Posterior cingulate gyrus (tissue), 11 donors: ENCODE data around the gene OASL.
A peak's percentile ranks its signal among the peaks of the same experiment; 100 is the strongest.

ENCODE experiments used
- DNase-seq, 10 donors: peaks; one replicate each; pipeline versions ENCODE4 v3.0.0 to v3.0.0-alpha.2; 2020 to 2021; ENCODE audit warnings: mixed read lengths in 3 of 10
- intact Hi-C: fragments of 100-400 bp; cut with DNase I; formaldehyde crosslinking; loops from one replicate; pipeline ENCODE4 v1.15.1; 2023

The OASL gene

DNA sequence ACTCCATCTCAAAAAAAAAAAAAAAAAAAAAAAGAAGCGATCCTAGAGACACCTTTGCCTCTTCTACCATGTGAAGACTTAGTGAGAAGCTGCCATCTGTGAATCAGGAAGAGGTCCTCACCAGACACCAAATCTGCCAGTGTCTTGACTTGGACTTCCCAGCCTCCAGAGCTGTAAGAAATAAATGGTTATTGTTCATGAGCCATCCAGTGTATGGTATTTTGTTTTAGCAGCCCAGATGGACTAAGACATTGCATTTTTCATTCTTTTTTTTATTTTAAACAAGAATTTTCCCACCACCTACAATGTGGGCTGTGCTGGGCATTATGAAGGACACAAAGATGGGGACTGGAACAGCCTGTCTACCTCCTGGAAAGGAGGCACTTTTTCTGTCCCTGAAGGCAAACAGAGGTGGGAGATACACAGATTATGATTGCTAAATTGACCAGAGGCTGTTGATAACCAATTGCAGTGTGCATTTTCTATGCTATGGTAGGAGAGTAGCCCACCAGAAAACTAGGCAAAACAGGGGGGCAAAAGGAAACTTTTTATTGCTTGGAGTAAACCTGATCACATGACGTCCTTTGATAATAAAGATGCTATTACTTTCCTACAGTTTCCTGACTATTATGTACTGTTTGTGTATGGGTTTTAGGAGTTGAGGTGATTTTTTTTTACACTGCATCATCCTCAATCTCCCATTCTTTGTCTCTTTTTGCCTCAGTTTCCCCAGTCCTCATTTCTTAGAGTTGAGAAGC lies 20.0 kb downstream of the OASL start:
- DNase-seq: no peak
- intact Hi-C loops: no loop called here

DNA sequence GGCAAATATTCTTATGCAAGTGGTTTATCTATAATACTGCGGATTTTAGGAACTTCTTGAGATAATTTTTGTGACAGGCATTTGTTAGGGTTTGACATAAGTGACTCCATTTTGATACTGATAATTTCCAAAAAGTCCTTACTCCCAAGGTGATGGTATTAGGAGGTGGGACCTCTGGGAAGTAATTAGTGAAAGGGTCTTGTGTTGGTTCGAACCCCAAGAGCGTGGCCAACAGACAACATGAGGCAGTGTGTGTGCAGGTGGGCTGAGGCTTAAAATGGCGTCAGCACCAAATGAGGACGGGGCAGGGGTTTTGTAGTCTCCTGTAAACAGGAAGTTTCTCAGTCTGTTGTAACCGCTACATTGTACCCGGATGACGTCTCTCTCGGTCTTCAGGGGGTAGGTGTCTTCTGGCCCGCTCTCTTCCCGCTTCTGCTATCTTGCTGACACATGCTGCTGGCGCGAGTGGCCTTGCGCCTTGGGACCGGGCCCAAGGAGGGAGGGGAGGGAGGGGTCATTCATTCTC lies 21.0 kb downstream of the OASL start:
- intact Hi-C loops: no loop called here
- peak in 1 of 10 donors; percentile 18 for DNase-seq

DNA sequence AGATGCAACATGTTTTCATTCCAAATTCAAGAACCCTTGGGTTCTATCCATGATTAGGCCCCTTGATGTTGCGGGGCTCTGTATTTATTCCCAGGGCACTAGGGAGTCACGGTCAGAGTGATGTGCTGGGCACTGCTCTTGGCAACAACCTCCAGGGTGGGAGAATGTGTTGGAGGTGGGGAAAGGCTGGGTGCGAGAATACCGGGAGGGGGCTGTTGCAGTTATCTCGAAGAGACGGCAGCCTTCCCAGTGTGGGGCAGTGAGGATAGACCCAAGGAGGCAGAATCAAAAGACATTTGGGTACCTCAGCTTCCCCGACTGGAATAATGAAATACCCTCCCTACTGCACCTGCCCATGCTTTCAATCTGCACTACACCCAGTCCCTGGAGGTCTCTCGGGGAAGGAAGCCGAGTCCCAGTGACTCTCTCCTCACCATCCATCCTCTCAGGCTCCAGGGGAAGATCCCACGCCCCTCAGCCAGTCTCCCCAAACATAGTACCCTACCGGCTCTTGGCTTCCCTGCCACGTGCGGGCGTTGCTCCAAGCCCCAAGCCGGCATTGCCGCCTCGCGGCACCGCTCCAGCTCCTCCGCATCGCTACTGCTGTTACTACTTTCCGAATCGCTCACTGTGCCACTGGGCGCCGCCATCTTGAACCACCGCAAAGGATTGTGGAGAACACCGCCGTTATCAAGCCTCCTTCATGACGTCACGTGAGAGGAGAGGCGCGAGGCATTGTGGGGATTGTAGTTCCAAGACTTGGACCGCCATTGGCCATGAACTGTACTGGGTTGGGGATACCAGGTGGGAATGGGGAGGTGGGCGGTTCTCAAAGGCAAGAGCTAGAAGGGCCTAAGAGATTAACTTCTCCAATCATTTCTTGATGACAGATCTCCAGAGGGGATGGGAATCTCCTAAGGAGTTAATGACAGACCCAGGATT lies 22.9 kb downstream of the OASL start, which contains the start of gene C12orf43:
C12orf43 (minus strand) TSS at position 663 of the 942 bp plus-strand sequence; CDS start at position 650, 13 bp downstream.
- intact Hi-C loops: no loop called here

DNA sequence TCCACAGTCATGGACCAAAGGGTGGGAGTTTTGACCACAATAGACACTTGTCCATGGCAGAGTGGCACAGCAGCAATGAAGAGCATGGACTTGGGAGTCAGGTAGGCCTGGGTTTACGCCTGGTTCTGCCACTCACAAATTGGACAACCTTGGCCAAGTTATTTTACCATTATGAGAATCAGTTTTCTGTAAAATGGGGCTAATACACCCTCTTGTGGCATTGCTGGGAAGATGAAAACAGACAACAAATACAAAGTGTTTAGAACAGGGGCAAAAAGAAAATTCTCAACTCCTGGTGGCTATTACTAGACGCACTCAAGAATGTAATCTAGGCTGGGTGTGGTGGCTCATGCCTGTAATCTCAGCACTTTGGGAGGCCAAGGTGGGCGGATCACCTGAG lies 25.3 kb downstream of the OASL start:
- DNase-seq: no peak
- intact Hi-C loops: no loop called here

More for the DNA sequence above, 22.9 kb downstream of the OASL start, which contains the start of gene C12orf43:
- peak; percentile 89 to 99 (median 96) for DNase-seq

- intact Hi-C loops: no loop called here
- no peak for DNase-seq
These were observed 27.2 kb downstream of the OASL start for GRCh38 chr12:121011820-121012219.

GRCh38 chr12:121010860-121011259 lies 28.2 kb downstream of the OASL start:
- no peak for DNase-seq
- intact Hi-C loops: no loop called here

- peak in 3 of 10 donors; percentile 21 to 32 (median 23) for DNase-seq
- intact Hi-C loops: no loop called here
These were observed 29.3 kb downstream of the OASL start for GRCh38 chr12:121009741-121010140.

DNA sequence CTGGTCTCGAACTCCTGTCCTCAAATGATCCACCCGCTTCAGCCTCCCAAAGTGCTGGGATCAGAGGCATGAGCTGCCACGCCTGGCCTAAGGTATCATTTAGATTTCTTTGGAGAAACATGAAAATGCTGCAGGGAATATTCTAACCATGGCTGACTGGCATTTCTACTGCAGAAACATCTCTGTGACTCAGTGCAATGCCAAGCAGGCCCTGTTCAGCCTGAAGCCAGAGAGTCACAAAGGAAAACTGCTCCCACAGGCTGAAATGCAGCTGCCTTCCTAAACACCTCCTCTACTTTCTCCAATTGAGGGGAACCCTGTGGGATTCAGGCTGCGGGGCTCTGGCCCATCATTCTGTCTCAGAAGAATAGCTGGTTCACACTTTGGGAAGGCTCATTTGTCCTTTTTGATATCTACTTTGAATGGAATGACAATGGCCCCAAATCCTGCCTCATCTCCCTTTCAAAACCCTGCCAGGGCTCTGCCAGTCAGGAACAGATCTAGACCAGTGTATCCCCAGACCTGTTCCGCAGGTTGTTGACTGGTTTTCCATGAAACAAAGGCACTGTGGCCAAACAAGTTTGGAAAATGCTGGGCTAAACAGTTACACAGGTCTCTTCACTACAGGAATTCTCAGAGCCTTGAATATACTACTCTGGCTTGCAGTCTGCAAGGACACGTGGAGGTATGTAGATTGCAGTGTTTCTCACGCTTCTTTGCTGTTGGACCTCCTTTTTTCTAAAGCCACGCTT lies 30.5 kb downstream of the OASL start:
- no peak for DNase-seq
- intact Hi-C loops: no loop called here

DNA sequence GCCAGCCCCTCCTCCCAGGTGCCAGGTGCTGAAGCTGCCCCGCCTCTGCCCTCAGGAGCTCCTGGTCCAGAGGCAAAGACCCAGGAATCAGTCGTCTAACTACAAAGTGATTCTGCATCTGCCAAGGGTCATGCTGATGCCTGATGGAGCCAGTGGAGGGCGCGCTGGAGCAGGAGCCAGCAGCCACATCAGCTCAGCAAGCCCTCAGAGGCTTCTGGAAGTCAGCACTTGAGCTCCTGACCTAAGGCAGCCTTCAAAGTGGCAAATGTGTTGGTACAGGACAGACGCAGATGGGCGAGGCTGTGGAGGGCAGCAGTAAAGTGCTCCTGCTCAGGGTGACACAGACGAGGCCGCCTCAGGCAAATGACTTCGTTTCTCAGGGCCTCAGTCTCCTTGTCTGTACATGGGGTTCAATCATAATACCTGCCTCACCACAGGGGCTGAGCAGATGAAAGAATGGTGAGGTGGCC lies 33.7 kb downstream of the OASL start:
- intact Hi-C loops: no loop called here
- DNase-seq: peak in 5 of 10 donors; percentile 16 to 91 (median 28)

- intact Hi-C loops: no loop called here
- DNase-seq: no peak
These were observed 34.7 kb downstream of the OASL start for GRCh38 chr12:121004253-121004815.

GRCh38 chr12:121003650-121004049 lies 35.4 kb downstream of the OASL start:
- no peak for DNase-seq
- intact Hi-C loops: no loop called here

GRCh38 chr12:121001841-121002483 lies 37.1 kb downstream of the OASL start:
- peak in 2 of 10 donors; percentile 35 to 72 for DNase-seq
- intact Hi-C loops: no loop called here

- intact Hi-C loops: no loop called here
- peak in 1 of 10 donors; percentile 45 for DNase-seq
These were observed 38.0 kb downstream of the OASL start for GRCh38 chr12:121001060-121001459.

DNA sequence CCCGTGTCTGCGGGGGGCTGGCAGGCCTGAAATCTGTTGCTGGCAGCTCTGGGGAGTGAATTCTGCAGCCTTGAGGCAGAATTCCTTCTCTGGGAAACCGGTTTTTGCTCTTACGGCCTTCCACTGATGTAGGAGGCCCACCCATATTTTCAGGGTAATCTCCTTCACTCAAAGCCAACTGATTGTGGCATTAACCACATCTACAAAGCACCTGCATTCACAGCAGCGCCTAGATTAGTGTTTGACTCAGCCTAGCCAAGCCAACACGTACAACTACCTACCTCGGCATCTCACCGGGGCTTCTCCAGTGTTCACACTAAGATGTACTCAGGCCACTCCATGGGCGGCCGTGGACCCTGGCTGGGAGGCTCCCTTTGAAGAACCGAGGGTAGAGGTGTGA lies 38.5 kb downstream of the OASL start:
- no peak for DNase-seq
- intact Hi-C loops: no loop called here

DNA sequence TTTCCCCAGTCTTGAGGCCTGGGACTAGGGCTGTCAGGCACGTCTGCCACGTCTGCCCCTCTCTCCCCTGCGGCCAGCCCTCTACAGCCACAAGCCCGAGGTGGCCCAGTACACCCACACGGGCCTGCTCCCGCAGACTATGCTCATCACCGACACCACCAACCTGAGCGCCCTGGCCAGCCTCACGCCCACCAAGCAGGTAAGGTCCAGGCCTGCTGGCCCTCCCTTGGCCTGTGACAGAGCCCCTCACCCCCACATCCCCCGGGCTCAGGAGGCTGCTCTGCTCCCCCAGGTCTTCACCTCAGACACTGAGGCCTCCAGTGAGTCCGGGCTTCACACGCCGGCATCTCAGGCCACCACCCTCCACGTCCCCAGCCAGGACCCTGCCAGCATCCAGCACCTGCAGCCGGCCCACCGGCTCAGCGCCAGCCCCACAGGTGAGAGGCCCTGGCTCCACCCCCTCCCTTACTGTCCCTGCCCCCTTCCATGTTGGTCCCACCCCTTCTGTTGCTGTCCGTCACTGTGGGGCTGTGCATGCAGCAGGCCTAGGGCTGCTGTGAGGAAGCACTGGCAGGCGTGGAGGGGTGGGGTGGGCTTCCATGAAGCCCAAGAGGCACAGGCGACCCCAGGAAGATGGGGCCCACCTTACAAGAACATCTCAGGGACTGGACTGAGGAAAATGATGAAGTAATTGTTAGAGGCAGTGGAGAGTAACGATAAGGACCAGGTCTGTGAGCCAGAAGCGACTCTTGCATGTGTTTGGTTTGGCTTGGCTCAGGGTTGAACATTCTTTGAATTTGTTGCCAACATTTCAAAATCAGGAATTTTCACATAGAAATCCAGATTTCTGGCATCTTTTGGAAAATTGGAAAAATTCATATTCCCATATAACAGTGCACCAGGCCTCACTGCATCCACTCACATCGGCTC lies 39.6 kb downstream of the OASL start:
- DNase-seq: no peak
- intact Hi-C loops: no loop called here

GRCh38 chr12:120998435-120998834 lies 40.6 kb downstream of the OASL start:
- intact Hi-C loops: no loop called here
- DNase-seq: no peak

- intact Hi-C loops: no loop called here
- DNase-seq: no peak
These were observed 41.6 kb downstream of the OASL start for GRCh38 chr12:120997448-120997847.

DNA sequence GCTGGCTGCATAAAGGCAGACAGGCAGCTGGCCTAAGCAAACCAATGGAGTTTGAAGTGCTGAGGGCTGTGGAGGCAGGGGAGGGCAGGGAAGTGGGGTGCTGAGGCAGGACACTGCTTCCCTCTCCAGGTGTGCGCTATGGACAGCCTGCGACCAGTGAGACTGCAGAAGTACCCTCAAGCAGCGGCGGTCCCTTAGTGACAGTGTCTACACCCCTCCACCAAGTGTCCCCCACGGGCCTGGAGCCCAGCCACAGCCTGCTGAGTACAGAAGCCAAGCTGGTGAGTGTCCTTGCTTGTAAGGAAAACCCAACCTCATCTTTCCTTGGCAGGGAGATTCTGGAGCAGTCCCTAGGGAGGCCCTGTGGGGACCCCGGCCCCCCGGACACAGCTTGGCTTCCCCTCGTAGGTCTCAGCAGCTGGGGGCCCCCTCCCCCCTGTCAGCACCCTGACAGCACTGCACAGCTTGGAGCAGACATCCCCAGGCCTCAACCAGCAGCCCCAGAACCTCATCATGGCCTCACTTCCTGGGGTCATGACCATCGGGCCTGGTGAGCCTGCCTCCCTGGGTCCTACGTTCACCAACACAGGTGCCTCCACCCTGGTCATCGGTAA lies 42.8 kb downstream of the OASL start:
- intact Hi-C loops: no loop called here
- peak in 1 of 10 donors; percentile 42 for DNase-seq
